Neural cell (in vitro differentiated cells): ENCODE results near the gene AP1S3. TPM values are rescaled to one million over a fixed set of nuclear protein-coding genes. Genes with fewer than 3 reads are reported as not detected.

ENCODE experiments used
- H2AFZ ChIP-seq: fragments of 200-600, 300-800 bp; sonication (generic), shearing (Covaris generic); 2 replicates; pipeline ENCODE4 v1.6.0; 2014; ENCODE audit warnings: low read depth, mild to moderate bottlenecking, antibody characterized with exemption, low read length, moderate library complexity
- H3F3A ChIP-seq: fragments of 200-600 bp; shearing (Covaris generic); 2 replicates; pipeline ENCODE4 v1.6.1; 2016; ENCODE audit warnings: mild to moderate bottlenecking, moderate library complexity, mixed read lengths, antibody characterized with exemption, low read length; ENCODE audit not compliant: insufficient read depth, poor library complexity, severe bottlenecking
- H3K27ac ChIP-seq: fragments of 200-600, 300-800 bp; sonication (generic), shearing (Covaris generic); 2 replicates; pipeline ENCODE4 v1.5.1; 2014; ENCODE audit warnings: mild to moderate bottlenecking, low read length, moderate library complexity
- H3K27me3 ChIP-seq: fragments of 300-800, 200-600 bp; sonication (generic), shearing (Covaris generic); 2 replicates; pipeline ENCODE4 v1.6.0; 2014; ENCODE audit warnings: mild to moderate bottlenecking, low read depth, low read length, moderate library complexity; ENCODE audit not compliant: insufficient read depth
- H3K36me3 ChIP-seq: fragments of 300-800, 200-600 bp; sonication (generic), shearing (Covaris generic); 2 replicates; pipeline ENCODE4 v1.5.1; 2014; ENCODE audit warnings: mild to moderate bottlenecking, antibody characterized with exemption, low read length, moderate library complexity; ENCODE audit not compliant: insufficient read depth
- H3K4me2 ChIP-seq: fragments of 300-800, 200-600 bp; sonication (generic), shearing (Covaris generic); 2 replicates; pipeline ENCODE4 v1.6.0; 2014; ENCODE audit warnings: mild to moderate bottlenecking, low read length
- H3K4me3 ChIP-seq: fragments of 300-800, 200-600 bp; sonication (generic), shearing (Covaris generic); 2 replicates; pipeline ENCODE4 v1.5.1; 2014; ENCODE audit warnings: mild to moderate bottlenecking, low read length, moderate library complexity
- H3K79me2 ChIP-seq: fragments of 200-600 bp; shearing (Covaris generic); replicated peaks from 2 replicates; pipeline ENCODE4 v1.6.0; 2014; ENCODE audit warnings: mild to moderate bottlenecking, low read length, moderate library complexity; ENCODE audit not compliant: insufficient read depth
- H3K9ac ChIP-seq: fragments of 300-800, 200-600 bp; sonication (generic), shearing (Covaris generic); 2 replicates; pipeline ENCODE4 v1.6.1; 2016; ENCODE audit warnings: mild to moderate bottlenecking, low read length, mixed read lengths
- H3K9me2 ChIP-seq: fragments of 200-600 bp; shearing (Covaris generic); 2 replicates; pipeline ENCODE4 v1.6.1; 2016; ENCODE audit warnings: mild to moderate bottlenecking, low read length, mixed read lengths; ENCODE audit not compliant: insufficient read depth
- H3K9me3 ChIP-seq: fragments of 200-600, 300-800 bp; sonication (generic), shearing (Covaris generic); 2 replicates; pipeline ENCODE4 v1.6.1; 2016; ENCODE audit warnings: mild to moderate bottlenecking, mixed run types, low read length, moderate library complexity, mixed read lengths
- H4K20me1 ChIP-seq: fragments of 200-600 bp; shearing (Covaris generic); 2 replicates; pipeline ENCODE4 v1.6.1; 2016; ENCODE audit warnings: mild to moderate bottlenecking, mixed run types; ENCODE audit not compliant: insufficient read depth
- EP300 ChIP-seq: fragments of 450-650 bp; conservative IDR thresholded peaks from 2 replicates; pipeline ENCODE4 v1.6.1; 2014; ENCODE audit warnings: antibody characterized with exemption, mild to moderate bottlenecking, moderate library complexity; ENCODE audit not compliant: poor library complexity, severe bottlenecking
- EZH2 ChIP-seq: fragments of 200-600, 300-800 bp; shearing (Covaris generic), sonication (generic); IDR thresholded peaks from 2 replicates; pipeline ENCODE4 v1.6.1; 2014; ENCODE audit warnings: antibody characterized with exemption, low read length, borderline replicate concordance, mild to moderate bottlenecking; ENCODE audit not compliant: insufficient read depth, poor library complexity, severe bottlenecking
- MXI1 ChIP-seq: fragments of 450-650 bp; conservative IDR thresholded peaks from 2 replicates; pipeline ENCODE4 v1.6.1; 2014; ENCODE audit warnings: antibody characterized with exemption, mild to moderate bottlenecking; ENCODE audit not compliant: poor library complexity, severe bottlenecking
- POLR2AphosphoS5 ChIP-seq: IDR thresholded peaks from 2 replicates; pipeline ENCODE4 v1.6.1; 2012
- RAD21 ChIP-seq: fragments of 450-650 bp; conservative IDR thresholded peaks from 2 replicates; pipeline ENCODE4 v1.6.1; 2014; ENCODE audit warnings: antibody characterized with exemption, mild to moderate bottlenecking, moderate library complexity
- REST ChIP-seq: IDR thresholded peaks from 2 replicates; pipeline ENCODE4 v1.6.1; 2012; ENCODE audit warnings: borderline replicate concordance
- SMC3 ChIP-seq: fragments of 450-650 bp; conservative IDR thresholded peaks from 2 replicates; pipeline ENCODE4 v1.6.1; 2014; ENCODE audit warnings: antibody characterized with exemption, mild to moderate bottlenecking, moderate library complexity; ENCODE audit not compliant: poor library complexity
- TAF1 ChIP-seq: IDR thresholded peaks from 2 replicates; pipeline ENCODE4 v1.6.1; 2012; ENCODE audit warnings: low read depth
- polyA plus RNA-seq: library from polyadenylated mRNA; depleted of rRNA; stranded (reverse); fragments of >200 nt; gene quantifications from 2 replicates; pipeline ENCODE4 v1.2.3, GENCODE V29; 2014
- TF ChIP-seq, protein P1 (sequence below): fragments of 450-650 bp; IDR thresholded peaks from 2 replicates; pipeline ENCODE4 v1.5.1; 2014; ENCODE audit warnings: antibody characterized with exemption, mild to moderate bottlenecking, moderate library complexity; ENCODE audit not compliant: poor library complexity, severe bottlenecking

The AP1S3 gene
- polyA plus RNA-seq, 1 donor from 2014 or later, result 2.7 TPM

- H3K9ac ChIP-seq, result no peak overlapping the region
- no peak overlapping the region for H3K4me3 ChIP-seq
- H3K9me2 ChIP-seq, result no peaks in the 10 kb centered on the region
- TF ChIP-seq, protein P1, sequence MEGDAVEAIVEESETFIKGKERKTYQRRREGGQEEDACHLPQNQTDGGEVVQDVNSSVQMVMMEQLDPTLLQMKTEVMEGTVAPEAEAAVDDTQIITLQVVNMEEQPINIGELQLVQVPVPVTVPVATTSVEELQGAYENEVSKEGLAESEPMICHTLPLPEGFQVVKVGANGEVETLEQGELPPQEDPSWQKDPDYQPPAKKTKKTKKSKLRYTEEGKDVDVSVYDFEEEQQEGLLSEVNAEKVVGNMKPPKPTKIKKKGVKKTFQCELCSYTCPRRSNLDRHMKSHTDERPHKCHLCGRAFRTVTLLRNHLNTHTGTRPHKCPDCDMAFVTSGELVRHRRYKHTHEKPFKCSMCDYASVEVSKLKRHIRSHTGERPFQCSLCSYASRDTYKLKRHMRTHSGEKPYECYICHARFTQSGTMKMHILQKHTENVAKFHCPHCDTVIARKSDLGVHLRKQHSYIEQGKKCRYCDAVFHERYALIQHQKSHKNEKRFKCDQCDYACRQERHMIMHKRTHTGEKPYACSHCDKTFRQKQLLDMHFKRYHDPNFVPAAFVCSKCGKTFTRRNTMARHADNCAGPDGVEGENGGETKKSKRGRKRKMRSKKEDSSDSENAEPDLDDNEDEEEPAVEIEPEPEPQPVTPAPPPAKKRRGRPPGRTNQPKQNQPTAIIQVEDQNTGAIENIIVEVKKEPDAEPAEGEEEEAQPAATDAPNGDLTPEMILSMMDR, result no peak
- no peak for TF ChIP-seq TAF1
- no peak for TF ChIP-seq MXI1
- TF ChIP-seq EP300, result no peak
- TF ChIP-seq POLR2AphosphoS5, result no peak
- TF ChIP-seq EZH2, result no peak
- TF ChIP-seq RAD21, result no peak
- TF ChIP-seq SMC3, result no peak
- TF ChIP-seq REST, result no peak
- no peaks in the 10 kb centered on the region for H4K20me1 ChIP-seq
- no peak overlapping the region for H3K4me2 ChIP-seq
- H3K36me3 ChIP-seq, result no peaks in the 10 kb centered on the region
- H3K79me2 ChIP-seq, result no peaks in the 10 kb centered on the region
- H3K27me3 ChIP-seq, result no peaks in the 10 kb centered on the region
- H3F3A ChIP-seq, result no peaks in the 10 kb centered on the region
- H3K9me3 ChIP-seq, result no peaks in the 10 kb centered on the region
- no peak overlapping the region for H3K27ac ChIP-seq
- no peak overlapping the region for H2AFZ ChIP-seq
Observed at GRCh38 chr2:223753940-223754339, 83.4 kb downstream of the AP1S3 start.

DNA sequence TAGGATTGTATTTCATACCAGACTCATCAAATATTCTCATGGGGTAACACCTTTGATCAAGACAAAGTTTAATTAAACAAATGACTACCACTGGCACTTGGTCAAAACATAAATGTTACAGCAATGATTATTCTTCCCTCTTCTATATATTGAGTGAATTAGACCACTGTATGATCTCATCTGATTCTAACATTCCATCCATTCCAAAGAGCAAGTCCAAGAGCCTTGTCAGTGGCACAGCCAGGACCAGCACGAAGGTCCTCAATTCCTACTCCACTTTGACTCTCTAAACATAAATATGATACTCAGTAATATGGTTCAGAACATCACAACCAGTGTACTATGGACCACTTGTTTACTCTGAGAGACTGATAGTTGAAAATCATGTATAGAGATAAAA, 86.4 kb downstream of the AP1S3 start:
- TF ChIP-seq EP300 (no peak), MXI1 (no peak)
- H3K27me3 ChIP-seq, result no peaks in the 10 kb centered on the region
- no peak overlapping the region for H3K4me3 ChIP-seq
- H3K9ac ChIP-seq, result no peak overlapping the region
- no peaks in the 10 kb centered on the region for H3K79me2 ChIP-seq
- no peaks in the 10 kb centered on the region for H3K9me3 ChIP-seq
- no peaks in the 10 kb centered on the region for H3F3A ChIP-seq
- no peaks in the 10 kb centered on the region for H4K20me1 ChIP-seq
- H3K9me2 ChIP-seq, result no peaks in the 10 kb centered on the region
- no peak overlapping the region for H3K27ac ChIP-seq
- no peak overlapping the region for H3K4me2 ChIP-seq
- H3K36me3 ChIP-seq, result no peaks in the 10 kb centered on the region
- no peak overlapping the region for H2AFZ ChIP-seq
